ENCODE results near the gene VMA21.

The VMA21 gene

DNA sequence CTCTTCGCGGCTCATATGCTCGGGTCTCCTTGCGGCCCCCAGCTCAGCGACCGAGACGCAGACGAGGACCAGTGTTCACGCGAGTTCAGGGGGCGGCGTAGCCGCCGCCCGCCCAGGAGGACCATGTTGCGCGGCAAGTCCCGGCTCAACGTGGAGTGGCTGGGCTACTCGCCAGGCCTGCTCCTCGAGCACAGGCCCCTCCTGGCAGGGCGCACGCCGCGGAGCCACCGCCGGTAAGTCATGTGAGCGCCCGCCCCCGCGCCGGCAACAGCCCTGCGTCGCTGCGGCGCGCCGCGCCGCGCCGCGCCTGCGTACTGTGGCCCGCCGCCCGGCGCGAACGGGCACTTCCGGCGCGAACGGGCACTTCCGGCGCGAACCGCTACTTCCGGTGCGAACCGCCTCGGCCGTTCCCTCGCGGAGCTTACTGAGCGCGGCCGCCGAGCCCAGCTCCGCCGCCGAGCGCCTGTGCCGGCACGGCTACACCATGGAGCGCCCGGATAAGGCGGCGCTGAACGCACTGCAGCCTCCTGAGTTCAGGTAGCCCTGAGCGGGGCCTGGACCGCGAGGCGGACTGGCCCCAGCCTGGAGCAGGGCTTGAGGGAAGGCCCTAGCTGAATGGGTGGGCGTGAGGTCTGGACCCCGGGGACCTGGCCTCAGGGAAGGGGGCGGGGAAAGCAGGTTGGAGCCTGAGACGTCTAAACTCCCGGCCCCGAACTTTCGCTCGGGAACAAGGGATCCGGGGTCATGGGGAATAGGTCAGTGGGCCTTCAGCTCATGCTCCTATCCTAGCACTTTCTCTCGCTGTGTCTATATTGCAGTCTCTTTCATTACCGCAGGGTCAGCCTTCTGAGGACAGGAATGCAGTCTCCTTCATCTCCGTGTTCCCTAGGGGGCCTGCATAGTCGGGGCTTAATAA lies at the start of gene VMA21:
VMA21 (plus strand) TSS at position 382 of the 916 bp plus-strand sequence; CDS start at position 485, 103 bp downstream.
- no peaks in the 10 kb centered on the region for H3K9me3 ChIP-seq (ENCODE audit: insufficient read depth, low read length)
- H3K9ac ChIP-seq (ENCODE audit: insufficient read length, low read depth): peak within 1 kb of the TSS; percentile 80
- H3K36me3 ChIP-seq (ENCODE audit: insufficient read depth, insufficient read length, low read length): no peaks in the 10 kb centered on the region
- H3K27me3 ChIP-seq (ENCODE audit: insufficient read depth, insufficient read length): no peaks in the 10 kb centered on the region
- H3K4me3 ChIP-seq (ENCODE audit: insufficient read length, low read depth): peak within 1 kb of the TSS; percentile 73
- no peaks in the 10 kb centered on the region for H3K4me1 ChIP-seq (ENCODE audit: insufficient read depth, insufficient read length)
- no peak for TF ChIP-seq SUZ12 (IDR thresholded peaks at IDR 0.05; ENCODE audit: extremely low read depth, insufficient read depth, insufficient read length)
- TF ChIP-seq ZNF274 (IDR thresholded peaks at IDR 0.05; ENCODE audit: low read depth, low read length): no peak
- DNase-seq (ENCODE audit: low read depth, low spot score): peak; percentile 35

GRCh38 chrX:151359341-151359740 lies 37.7 kb upstream of the VMA21 start:
- Histone ChIP-seq H3K9me3 (ENCODE audit: insufficient read depth, low read length) (no peaks in the 10 kb centered on the region), H3K4me3 (ENCODE audit: insufficient read length, low read depth) (no peak overlapping the region), H3K36me3 (ENCODE audit: insufficient read depth, insufficient read length, low read length) (no peaks in the 10 kb centered on the region), H3K9ac (ENCODE audit: insufficient read length, low read depth) (no peak overlapping the region), H3K4me1 (ENCODE audit: insufficient read depth, insufficient read length) (no peaks in the 10 kb centered on the region), H3K27me3 (ENCODE audit: insufficient read depth, insufficient read length) (no peaks in the 10 kb centered on the region)
- DNase-seq (ENCODE audit: low read depth, low spot score): peak; percentile 6
- TF ChIP-seq YY1 (IDR thresholded peaks at IDR 0.05; ENCODE audit: insufficient read depth, insufficient read length) (no peak), SUZ12 (IDR thresholded peaks at IDR 0.05; ENCODE audit: extremely low read depth, insufficient read depth, insufficient read length) (no peak), ZNF274 (IDR thresholded peaks at IDR 0.05; ENCODE audit: low read depth, low read length) (no peak)

DNA sequence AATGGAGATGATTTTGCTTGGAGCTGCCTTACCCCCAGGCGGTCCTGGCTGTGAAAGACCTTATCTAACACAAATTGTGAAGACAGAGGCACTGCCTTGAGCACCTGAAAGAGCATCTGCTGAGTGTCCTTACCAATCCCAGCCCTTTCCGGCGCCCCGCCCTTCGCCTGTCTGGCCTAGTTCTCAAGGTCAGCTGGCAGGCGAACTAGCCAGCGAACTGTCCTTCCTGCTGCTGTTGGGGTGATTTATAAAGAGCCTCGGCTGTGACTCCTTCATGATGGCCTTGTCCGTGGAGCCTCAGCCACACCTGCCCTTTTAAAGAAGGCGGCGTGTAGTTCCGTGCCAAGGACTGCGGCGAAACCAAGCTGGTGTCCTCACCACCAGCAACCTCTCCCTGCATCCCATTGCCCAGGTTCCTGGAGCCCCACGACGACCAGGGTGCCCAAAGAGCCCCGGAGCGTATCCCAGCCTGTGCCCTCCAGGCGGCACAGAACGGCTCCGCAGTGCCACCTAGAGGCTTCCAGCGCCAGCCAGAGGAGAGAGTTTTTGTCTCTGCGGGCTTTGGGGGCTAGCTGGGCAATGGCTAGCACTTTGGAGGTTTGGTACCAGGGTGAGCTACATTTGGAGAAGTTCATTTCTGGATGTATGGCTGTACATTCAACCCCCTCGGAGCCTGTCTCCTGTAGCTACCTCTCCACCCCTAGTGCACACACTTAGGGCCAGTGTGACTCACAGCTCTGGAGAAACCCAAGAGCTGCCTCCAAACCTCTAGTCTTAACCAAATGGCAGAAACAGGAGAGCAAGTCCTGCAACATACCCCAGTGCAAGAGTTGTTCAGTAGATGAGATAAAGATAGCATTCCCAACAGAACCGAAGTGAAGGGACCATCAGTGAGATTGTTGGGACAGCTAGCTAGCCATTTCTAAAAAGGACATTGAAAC lies 36.8 kb upstream of the VMA21 start:
- Histone ChIP-seq H3K9ac (ENCODE audit: insufficient read length, low read depth) (no peak overlapping the region), H3K27me3 (ENCODE audit: insufficient read depth, insufficient read length) (no peaks in the 10 kb centered on the region), H3K4me1 (ENCODE audit: insufficient read depth, insufficient read length) (no peaks in the 10 kb centered on the region), H3K36me3 (ENCODE audit: insufficient read depth, insufficient read length, low read length) (no peaks in the 10 kb centered on the region), H3K4me3 (ENCODE audit: insufficient read length, low read depth) (no peak overlapping the region), H3K9me3 (ENCODE audit: insufficient read depth, low read length) (no peaks in the 10 kb centered on the region)
- no peak for DNase-seq (ENCODE audit: low read depth, low spot score)
- TF ChIP-seq SUZ12 (IDR thresholded peaks at IDR 0.05; ENCODE audit: extremely low read depth, insufficient read depth, insufficient read length) (no peak), ZNF274 (IDR thresholded peaks at IDR 0.05; ENCODE audit: low read depth, low read length) (no peak), YY1 (IDR thresholded peaks at IDR 0.05; ENCODE audit: insufficient read depth, insufficient read length) (no peak)

DNA sequence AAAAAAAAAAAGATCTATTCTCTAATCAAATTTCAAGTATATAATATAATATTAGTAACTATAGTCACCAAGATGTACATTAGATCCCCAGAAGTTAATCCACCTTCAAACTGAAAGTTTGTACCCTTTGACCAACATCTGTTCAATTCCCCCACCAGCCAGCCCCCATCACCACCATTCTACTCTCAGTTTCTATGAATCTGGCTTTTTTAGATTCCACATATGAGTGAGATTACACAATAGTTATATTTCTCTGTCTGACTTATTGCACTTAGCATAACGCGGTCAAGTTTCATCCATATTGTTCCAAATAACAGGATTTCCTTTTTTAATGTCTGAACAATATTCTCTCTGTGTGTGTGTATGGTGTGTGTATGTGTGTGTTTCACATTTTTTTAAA lies 33.7 kb upstream of the VMA21 start:
- no peak for DNase-seq (ENCODE audit: low read depth, low spot score)
- H3K9me3 ChIP-seq (ENCODE audit: insufficient read depth, low read length): no peaks in the 10 kb centered on the region
- no peak overlapping the region for H3K4me3 ChIP-seq (ENCODE audit: insufficient read length, low read depth)
- no peak overlapping the region for H3K9ac ChIP-seq (ENCODE audit: insufficient read length, low read depth)
- no peaks in the 10 kb centered on the region for H3K27me3 ChIP-seq (ENCODE audit: insufficient read depth, insufficient read length)
- H3K36me3 ChIP-seq (ENCODE audit: insufficient read depth, insufficient read length, low read length): no peaks in the 10 kb centered on the region
- TF ChIP-seq SUZ12 (IDR thresholded peaks at IDR 0.05; ENCODE audit: extremely low read depth, insufficient read depth, insufficient read length) (no peak), ZNF274 (IDR thresholded peaks at IDR 0.05; ENCODE audit: low read depth, low read length) (no peak), YY1 (IDR thresholded peaks at IDR 0.05; ENCODE audit: insufficient read depth, insufficient read length) (no peak)
- H3K4me1 ChIP-seq (ENCODE audit: insufficient read depth, insufficient read length): no peaks in the 10 kb centered on the region

GRCh38 chrX:151365579-151365978 lies 31.4 kb upstream of the VMA21 start:
- Histone ChIP-seq H3K4me3 (ENCODE audit: insufficient read length, low read depth) (no peak overlapping the region), H3K4me1 (ENCODE audit: insufficient read depth, insufficient read length) (no peaks in the 10 kb centered on the region), H3K36me3 (ENCODE audit: insufficient read depth, insufficient read length, low read length) (no peaks in the 10 kb centered on the region), H3K9me3 (ENCODE audit: insufficient read depth, low read length) (no peaks in the 10 kb centered on the region), H3K9ac (ENCODE audit: insufficient read length, low read depth) (no peak overlapping the region), H3K27me3 (ENCODE audit: insufficient read depth, insufficient read length) (no peaks in the 10 kb centered on the region)
- DNase-seq (ENCODE audit: low read depth, low spot score): no peak
- no peak for TF ChIP-seq YY1 (IDR thresholded peaks at IDR 0.05; ENCODE audit: insufficient read depth, insufficient read length)
- no peak for TF ChIP-seq ZNF274 (IDR thresholded peaks at IDR 0.05; ENCODE audit: low read depth, low read length)
- no peak for TF ChIP-seq SUZ12 (IDR thresholded peaks at IDR 0.05; ENCODE audit: extremely low read depth, insufficient read depth, insufficient read length)

DNA sequence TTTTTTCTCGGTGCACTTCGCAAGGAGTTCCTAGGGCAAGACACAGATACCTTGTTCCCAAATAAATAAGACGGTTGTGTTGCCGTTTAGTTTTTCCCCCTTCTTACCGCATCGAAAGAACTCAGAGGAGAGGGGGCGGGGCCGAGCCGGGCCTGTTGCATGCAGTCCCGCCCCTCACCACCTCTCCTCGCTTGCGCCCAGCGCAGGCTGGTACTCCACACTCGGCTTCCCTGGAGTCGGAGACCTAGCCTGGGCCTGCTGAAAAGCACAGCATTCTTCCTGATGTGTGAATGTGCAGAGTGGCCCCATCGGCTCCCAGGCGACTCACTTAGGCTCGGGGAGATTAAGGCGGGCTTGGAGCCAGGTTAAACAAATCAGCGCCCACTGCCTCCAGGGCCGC lies 26.1 kb upstream of the VMA21 start:
- no peak overlapping the region for H3K4me3 ChIP-seq (ENCODE audit: insufficient read length, low read depth)
- DNase-seq (ENCODE audit: low read depth, low spot score): no peak
- TF ChIP-seq SUZ12 (IDR thresholded peaks at IDR 0.05; ENCODE audit: extremely low read depth, insufficient read depth, insufficient read length) (no peak), YY1 (IDR thresholded peaks at IDR 0.05; ENCODE audit: insufficient read depth, insufficient read length) (no peak), ZNF274 (IDR thresholded peaks at IDR 0.05; ENCODE audit: low read depth, low read length) (no peak)
- H3K9me3 ChIP-seq (ENCODE audit: insufficient read depth, low read length): no peaks in the 10 kb centered on the region
- no peak overlapping the region for H3K9ac ChIP-seq (ENCODE audit: insufficient read length, low read depth)
- H3K36me3 ChIP-seq (ENCODE audit: insufficient read depth, insufficient read length, low read length): no peaks in the 10 kb centered on the region
- no peaks in the 10 kb centered on the region for H3K4me1 ChIP-seq (ENCODE audit: insufficient read depth, insufficient read length)
- H3K27me3 ChIP-seq (ENCODE audit: insufficient read depth, insufficient read length): no peaks in the 10 kb centered on the region

- H3K27me3 ChIP-seq (ENCODE audit: insufficient read depth, insufficient read length): no peaks in the 10 kb centered on the region
- H3K9me3 ChIP-seq (ENCODE audit: insufficient read depth, low read length): no peaks in the 10 kb centered on the region
- TF ChIP-seq YY1 (IDR thresholded peaks at IDR 0.05; ENCODE audit: insufficient read depth, insufficient read length): no peak
- no peak for TF ChIP-seq SUZ12 (IDR thresholded peaks at IDR 0.05; ENCODE audit: extremely low read depth, insufficient read depth, insufficient read length)
- TF ChIP-seq ZNF274 (IDR thresholded peaks at IDR 0.05; ENCODE audit: low read depth, low read length): no peak
- H3K4me1 ChIP-seq (ENCODE audit: insufficient read depth, insufficient read length): no peaks in the 10 kb centered on the region
- no peak overlapping the region for H3K9ac ChIP-seq (ENCODE audit: insufficient read length, low read depth)
- DNase-seq (ENCODE audit: low read depth, low spot score): no peak
- H3K4me3 ChIP-seq (ENCODE audit: insufficient read length, low read depth): no peak overlapping the region
- no peaks in the 10 kb centered on the region for H3K36me3 ChIP-seq (ENCODE audit: insufficient read depth, insufficient read length, low read length)
Measured at GRCh38 chrX:151384807-151385206, 12.2 kb upstream of the VMA21 start.

Data from NT2/D1 (cell line).